Chondrocyte (in vitro differentiated cells): ENCODE results near the gene OR13A1. TPM values are rescaled to one million over a fixed set of nuclear protein-coding genes. Genes with fewer than 3 reads are reported as not detected.
"Not testable (repeated sequence)": the region's sequence is repeated elsewhere in the genome, so short reads cannot be mapped to it uniquely, and the experiment has no call there.

ENCODE experiments used
- DNase-seq: peaks from one replicate; pipeline ENCODE4 v3.0.0; 2021; ENCODE audit warnings: mixed read lengths, low spot score
- H3K27ac Mint-ChIP-seq: one replicate; pipeline ENCODE4 v1.8.0; 2021; ENCODE audit warnings: mild to moderate bottlenecking, moderate library complexity, mixed read lengths; ENCODE audit not compliant: unreplicated experiment
- H3K27me3 Mint-ChIP-seq: 2 replicates; pipeline ENCODE4 v1.8.0; 2021; ENCODE audit warnings: low read depth, mixed read lengths
- H3K36me3 Mint-ChIP-seq: 2 replicates; pipeline ENCODE4 v1.8.0; 2021; ENCODE audit warnings: low read depth, mixed read lengths
- H3K4me1 Mint-ChIP-seq: 2 replicates; pipeline ENCODE4 v1.8.0; 2021; ENCODE audit warnings: low read depth, mild to moderate bottlenecking, mixed read lengths
- H3K4me3 Mint-ChIP-seq: one replicate; pipeline ENCODE4 v1.8.0; 2021; ENCODE audit warnings: mild to moderate bottlenecking, moderate library complexity, mixed read lengths; ENCODE audit not compliant: unreplicated experiment
- H3K9me3 Mint-ChIP-seq: 2 replicates; pipeline ENCODE4 v1.8.0; 2021; ENCODE audit warnings: low read depth, mixed read lengths
- long read RNA-seq: library from polyadenylated mRNA; stranded (forward); transcript quantifications from one replicate; pipeline ENCODE4 v2.0.0, GENCODE V29; 2021
- total RNA-seq: library from RNA; stranded (reverse); gene quantifications from 3 replicates; pipeline ENCODE4 v1.2.1, GENCODE V29; 2021
- TF ChIP-seq, protein P1 (sequence below): fragments of 200-600 bp; sonication (generic); IDR thresholded peaks from 2 replicates; pipeline ENCODE4 v1.5.0; 2021; ENCODE audit warnings: antibody characterized with exemption, mild to moderate bottlenecking, moderate library complexity

Gene OR13A1
- not detected in 3 replicates for total RNA-seq
- long read RNA-seq = 0 reads

DNA sequence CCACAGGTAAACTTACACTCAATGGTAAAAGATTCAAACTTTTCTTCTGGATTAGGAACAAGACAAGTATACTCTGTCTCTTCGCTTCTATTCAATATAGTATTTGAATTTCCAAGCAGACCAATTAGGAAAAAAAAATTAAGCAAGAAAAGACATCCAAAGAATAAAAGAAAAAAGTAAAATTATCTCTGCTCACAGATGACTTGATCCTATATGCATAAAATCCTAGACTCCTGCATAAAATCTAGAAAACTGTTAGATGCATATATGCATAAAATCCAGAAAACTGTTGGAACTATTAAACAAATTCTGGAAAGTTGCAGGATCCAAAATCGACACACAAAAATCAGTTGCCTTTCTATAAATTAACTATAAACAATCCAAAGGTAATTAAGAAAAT lies at the start of gene OR13A1:
TSS of gene OR13A1 (minus strand) at position 101 of the 400 bp plus-strand sequence. CDS start 11,186 bp downstream, outside the sequence.
- Mint-ChIP-seq H3K9me3 (peaks cover 34% of the 10 kb centered on the region), H3K27ac (no peak within 1 kb of the TSS), H3K4me3 (no peak within 1 kb of the TSS)

DNA sequence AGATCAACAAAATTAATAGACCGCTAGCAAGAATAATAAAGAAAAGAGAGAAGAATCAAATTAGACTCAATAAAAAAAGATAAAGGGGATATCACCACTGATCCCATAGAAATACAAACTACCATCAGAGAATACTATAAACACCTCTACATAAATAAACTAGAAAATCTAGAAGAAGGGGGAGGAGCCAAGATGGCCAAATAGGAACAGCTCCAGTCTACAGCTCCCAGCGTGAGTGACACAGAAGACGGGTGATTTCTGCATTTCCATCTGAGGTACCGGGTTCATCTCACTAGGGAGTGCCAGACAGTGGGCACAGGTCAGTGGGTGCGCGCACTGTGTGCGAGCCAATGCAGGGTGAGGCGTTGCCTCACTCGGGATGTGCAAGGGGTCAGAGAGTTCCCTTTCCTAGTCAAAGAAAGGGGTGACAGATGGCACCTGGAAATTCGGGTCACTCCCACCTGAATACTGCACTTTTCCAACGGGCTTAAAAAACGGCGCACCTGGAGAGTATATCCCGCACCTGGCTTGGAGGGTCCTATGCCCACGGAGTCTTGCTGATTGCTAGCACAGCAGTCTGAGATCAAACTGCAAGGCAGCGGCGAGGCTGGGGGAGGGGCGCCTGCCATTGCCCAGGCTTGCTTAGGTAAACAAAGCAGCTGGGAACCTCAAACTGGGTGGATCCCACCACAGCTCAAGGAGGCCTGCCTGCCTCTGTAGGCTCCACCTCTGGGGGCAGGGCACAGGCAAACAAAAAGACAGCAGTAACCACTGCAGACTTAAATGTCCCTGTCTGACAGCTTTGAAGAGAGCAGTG lies 46.8 kb upstream of the OR13A1 start:
- H3K4me1 Mint-ChIP-seq, H3K36me3 Mint-ChIP-seq, H3K27ac Mint-ChIP-seq, H3K4me3 Mint-ChIP-seq, DNase-seq, H3K9me3 Mint-ChIP-seq: not testable (repeated sequence)
- H3K27me3 Mint-ChIP-seq = peaks cover 46% of the 10 kb centered on the region

More for the DNA sequence above, at the start of gene OR13A1:
- TF ChIP-seq, protein P1, sequence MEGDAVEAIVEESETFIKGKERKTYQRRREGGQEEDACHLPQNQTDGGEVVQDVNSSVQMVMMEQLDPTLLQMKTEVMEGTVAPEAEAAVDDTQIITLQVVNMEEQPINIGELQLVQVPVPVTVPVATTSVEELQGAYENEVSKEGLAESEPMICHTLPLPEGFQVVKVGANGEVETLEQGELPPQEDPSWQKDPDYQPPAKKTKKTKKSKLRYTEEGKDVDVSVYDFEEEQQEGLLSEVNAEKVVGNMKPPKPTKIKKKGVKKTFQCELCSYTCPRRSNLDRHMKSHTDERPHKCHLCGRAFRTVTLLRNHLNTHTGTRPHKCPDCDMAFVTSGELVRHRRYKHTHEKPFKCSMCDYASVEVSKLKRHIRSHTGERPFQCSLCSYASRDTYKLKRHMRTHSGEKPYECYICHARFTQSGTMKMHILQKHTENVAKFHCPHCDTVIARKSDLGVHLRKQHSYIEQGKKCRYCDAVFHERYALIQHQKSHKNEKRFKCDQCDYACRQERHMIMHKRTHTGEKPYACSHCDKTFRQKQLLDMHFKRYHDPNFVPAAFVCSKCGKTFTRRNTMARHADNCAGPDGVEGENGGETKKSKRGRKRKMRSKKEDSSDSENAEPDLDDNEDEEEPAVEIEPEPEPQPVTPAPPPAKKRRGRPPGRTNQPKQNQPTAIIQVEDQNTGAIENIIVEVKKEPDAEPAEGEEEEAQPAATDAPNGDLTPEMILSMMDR = no peak
- no peak for DNase-seq
- Mint-ChIP-seq H3K4me1 (no peaks in the 10 kb centered on the region), H3K27me3 (peaks cover 5% of the 10 kb centered on the region), H3K36me3 (peaks cover 2% of the 10 kb centered on the region)

DNA sequence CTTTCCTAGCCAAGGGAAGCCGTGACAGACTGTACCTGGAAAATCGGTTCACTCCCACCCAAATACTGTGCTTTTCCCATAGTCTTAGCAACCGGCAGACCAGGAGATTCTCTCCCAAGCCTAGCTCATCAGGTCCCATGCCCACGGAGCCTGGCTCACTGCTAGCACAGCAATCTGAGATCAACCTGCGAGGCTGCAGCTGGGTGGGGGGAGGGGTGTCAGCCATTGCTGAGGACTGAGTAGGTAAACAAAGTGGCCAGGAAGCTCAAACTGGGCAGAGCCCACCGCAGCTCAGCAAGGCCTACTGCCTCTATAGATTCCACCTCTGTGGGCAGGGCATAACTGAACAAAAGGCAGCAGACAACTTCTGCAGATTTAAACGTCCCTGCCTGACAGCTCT lies 43.6 kb upstream of the OR13A1 start:
- H3K27ac Mint-ChIP-seq, H3K4me1 Mint-ChIP-seq, DNase-seq, H3K36me3 Mint-ChIP-seq, H3K4me3 Mint-ChIP-seq, H3K9me3 Mint-ChIP-seq: not testable (repeated sequence)
- H3K27me3 Mint-ChIP-seq = peaks cover 47% of the 10 kb centered on the region

GRCh38 chr10:45355494-45355893 lies 40.1 kb upstream of the OR13A1 start:
- Mint-ChIP-seq H3K27ac (no peak overlapping the region), H3K9me3 (no peaks in the 10 kb centered on the region), H3K36me3 (peaks cover 2% of the 10 kb centered on the region), H3K4me1 (no peaks in the 10 kb centered on the region), H3K27me3 (peaks cover 37% of the 10 kb centered on the region), H3K4me3 (no peak overlapping the region)
- TF ChIP-seq, protein P1 = no peak
- DNase-seq = no peak

DNA sequence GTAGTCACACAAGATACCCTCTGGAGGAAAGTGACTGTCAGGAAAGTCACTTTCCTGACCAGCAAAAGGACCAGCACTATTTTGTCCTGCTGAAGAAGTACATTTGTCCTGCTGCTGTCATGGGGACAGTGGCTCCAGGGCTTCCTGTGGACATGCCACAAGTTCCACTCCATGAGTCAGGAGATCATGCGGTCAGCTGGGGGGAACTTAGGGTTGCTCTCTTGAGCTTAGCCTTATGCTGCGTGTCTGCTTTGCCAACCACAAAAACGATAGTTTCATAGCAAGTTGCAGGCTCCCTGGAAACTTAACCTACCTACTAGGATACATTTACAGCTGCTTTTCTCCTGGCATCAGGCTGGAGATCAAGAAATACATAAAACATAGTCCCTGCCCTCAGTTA lies 38.9 kb upstream of the OR13A1 start:
- no peaks in the 10 kb centered on the region for H3K36me3 Mint-ChIP-seq
- TF ChIP-seq, protein P1 = no peak
- H3K27me3 Mint-ChIP-seq = peaks cover 27% of the 10 kb centered on the region
- H3K9me3 Mint-ChIP-seq = peaks cover 2% of the 10 kb centered on the region
- no peak overlapping the region for H3K4me3 Mint-ChIP-seq
- H3K4me1 Mint-ChIP-seq = no peaks in the 10 kb centered on the region
- no peak for DNase-seq
- H3K27ac Mint-ChIP-seq = no peak overlapping the region

- Mint-ChIP-seq H3K4me1 (no peaks in the 10 kb centered on the region), H3K4me3 (no peak overlapping the region), H3K36me3 (no peaks in the 10 kb centered on the region), H3K27me3 (peaks cover 24% of the 10 kb centered on the region), H3K9me3 (peaks cover 5% of the 10 kb centered on the region), H3K27ac (no peak overlapping the region)
- TF ChIP-seq, protein P1 = no peak
- no peak for DNase-seq
These were observed 37.8 kb upstream of the OR13A1 start for GRCh38 chr10:45353186-45353585.

GRCh38 chr10:45348196-45348765 lies 32.9 kb upstream of the OR13A1 start:
- not testable (repeated sequence) for H3K4me1 Mint-ChIP-seq, H3K9me3 Mint-ChIP-seq, DNase-seq, H3K4me3 Mint-ChIP-seq, H3K36me3 Mint-ChIP-seq, H3K27me3 Mint-ChIP-seq, H3K27ac Mint-ChIP-seq

DNA sequence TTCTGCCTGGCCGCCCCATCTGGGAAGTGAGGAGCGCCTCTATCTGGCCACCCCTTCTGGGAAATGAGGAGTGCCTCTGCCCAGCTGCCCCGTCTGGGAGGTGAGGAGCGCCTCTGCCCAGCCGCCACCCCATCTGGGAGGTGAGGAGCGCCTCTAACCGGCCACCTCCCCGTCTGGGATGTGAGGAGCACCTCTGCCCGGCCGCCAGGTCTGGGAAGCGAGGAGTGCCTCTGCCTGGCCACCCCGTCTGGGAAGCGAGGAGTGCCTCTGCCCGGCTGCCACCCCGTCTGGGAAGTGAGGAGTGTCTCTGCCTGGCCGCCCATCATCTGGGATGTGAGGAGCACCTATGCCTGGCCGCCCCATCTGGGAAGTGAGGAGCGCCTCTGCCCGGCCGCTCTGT lies 32.1 kb upstream of the OR13A1 start:
- H3K4me1 Mint-ChIP-seq, H3K36me3 Mint-ChIP-seq, H3K9me3 Mint-ChIP-seq, H3K4me3 Mint-ChIP-seq, DNase-seq, H3K27ac Mint-ChIP-seq, H3K27me3 Mint-ChIP-seq: not testable (repeated sequence)
